ENCODE data around the gene ZP2.
"Not testable (repeated sequence)": the region's sequence is repeated elsewhere in the genome, so short reads cannot be mapped to it uniquely, and the experiment has no call there.

The ZP2 gene

GRCh38 chr16:21214086-21214485 is 2.7 kb upstream of the ZP2 start:
- no peak for DNase-seq

- no peak for DNase-seq
Observed at GRCh38 chr16:21208446-21209230, 2.7 kb downstream of the ZP2 start.

- no peak for DNase-seq
Observed at GRCh38 chr16:21206550-21206949, 4.8 kb downstream of the ZP2 start.

- DNase-seq: no peak
Observed at GRCh38 chr16:21205303-21205702, 6.1 kb downstream of the ZP2 start.

- DNase-seq: no peak
Observed at GRCh38 chr16:21203155-21203797, 8.1 kb downstream of the ZP2 start.

DNA sequence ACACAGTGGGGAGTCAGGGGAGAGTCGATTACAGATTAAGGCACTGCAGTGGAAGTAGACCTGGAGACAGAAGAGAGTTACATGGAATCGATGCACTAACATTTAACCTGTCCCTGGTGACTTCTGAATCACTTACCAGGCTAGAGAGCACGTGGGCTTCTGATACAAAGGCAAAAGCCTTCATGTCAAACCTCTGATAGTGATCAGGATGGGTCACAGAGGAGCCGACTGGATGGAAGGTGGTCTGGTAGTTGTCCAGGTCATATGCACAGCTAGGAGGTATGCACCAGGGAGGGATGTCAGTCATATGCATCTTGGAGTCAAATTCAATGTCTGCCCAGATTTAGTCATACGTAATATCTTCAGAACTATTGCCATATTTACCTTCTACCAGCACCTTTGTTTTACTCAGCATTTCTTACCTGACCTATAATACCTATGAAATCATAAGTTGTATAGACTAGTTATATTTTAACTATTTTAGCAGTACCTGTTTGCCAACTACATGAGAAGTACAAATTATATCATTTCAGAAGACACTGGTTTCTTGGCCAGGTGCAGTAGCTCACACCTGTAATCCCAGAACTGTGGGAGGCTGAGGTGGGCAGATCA is 11.7 kb downstream of the ZP2 start:
- DNase-seq: no peak

DNA sequence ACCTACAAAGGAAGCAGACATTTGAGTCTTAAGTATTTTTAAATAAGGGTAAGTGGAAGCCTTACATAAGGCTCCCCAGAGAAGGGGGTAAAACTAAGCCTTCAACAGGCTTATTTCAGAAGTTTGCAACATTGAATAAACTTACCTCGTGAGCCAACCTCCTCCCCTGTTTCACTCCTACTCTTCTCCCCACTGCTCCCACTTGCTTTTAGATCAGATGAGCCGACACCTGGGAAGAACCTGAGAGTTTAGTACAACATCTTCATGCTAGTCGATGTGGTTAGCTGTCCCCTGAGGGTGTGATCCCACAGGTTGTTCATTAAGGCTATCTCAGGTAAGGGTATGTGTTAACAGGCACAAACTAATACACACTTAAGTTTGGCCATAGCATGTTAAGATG is 13.8 kb downstream of the ZP2 start:
- DNase-seq: no peak

GRCh38 chr16:21197112-21197511 is 14.3 kb downstream of the ZP2 start:
- no peak for DNase-seq

DNA sequence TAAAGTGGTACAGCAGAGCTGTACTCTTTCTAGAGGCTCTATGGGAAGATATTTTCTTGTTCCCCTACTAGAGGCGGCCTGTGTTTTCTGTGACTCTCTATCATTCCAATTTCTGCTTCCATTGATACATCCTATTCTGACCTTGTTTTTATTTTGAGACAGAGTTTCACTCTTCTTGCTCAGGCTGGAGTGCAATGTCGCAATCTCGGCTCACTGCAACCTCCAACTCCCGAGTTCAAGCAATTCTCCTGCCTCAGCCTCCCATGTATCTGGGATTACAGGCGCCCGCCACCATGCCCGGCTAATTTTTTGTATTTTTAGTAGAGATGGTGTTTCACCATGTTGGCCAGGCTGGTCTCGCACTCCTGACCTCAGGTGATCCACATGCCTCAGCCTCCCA is 16.0 kb downstream of the ZP2 start:
- DNase-seq: not testable (repeated sequence)

DNA sequence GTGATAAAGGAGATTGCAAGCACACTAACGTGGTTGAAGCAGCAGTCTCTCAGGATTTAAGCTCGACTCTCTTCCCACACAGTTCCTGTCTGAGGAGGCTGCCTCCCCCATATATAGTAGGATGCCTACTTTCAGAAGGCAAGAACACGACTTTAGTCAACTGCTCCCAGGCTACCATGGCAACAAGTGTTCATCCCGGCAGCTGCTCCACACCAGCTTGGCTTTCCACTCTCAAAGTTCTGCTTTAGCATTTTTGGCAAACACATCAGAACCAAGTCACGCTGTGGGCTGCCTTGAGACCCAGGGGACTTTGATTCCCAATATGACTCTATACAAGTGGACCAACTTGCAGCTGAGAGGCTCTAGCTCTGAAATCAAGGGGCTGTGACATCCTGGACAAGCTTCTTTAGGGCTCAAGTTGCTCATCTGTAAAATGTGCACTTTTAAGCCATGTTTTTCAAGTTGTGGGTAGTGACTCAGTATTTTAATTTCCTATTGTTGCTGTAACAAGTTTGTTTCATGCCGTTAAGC is 16.5 kb downstream of the ZP2 start:
- no peak for DNase-seq

- DNase-seq: no peak
Observed at GRCh38 chr16:21192991-21193390, 18.4 kb downstream of the ZP2 start.

DNA sequence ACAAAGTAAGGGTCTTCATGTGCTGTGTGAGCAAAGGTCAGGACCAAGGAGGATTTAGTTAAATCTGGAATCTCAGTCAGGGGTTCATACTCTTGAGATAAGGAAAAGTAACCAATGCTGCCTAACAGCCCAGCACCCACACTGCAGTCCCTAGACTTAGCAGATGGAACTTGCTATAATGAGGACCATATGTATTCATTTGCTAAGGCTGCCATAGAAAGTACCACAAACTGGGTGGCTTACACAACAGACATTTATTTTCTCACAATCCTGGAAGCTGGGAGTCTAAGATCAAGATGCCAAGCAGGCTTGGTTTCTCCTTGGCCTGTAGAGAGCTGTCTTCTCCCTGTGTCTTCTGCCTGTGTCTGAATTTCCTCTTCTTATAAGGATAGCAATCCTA is 20.8 kb downstream of the ZP2 start:
- DNase-seq: no peak

DNA sequence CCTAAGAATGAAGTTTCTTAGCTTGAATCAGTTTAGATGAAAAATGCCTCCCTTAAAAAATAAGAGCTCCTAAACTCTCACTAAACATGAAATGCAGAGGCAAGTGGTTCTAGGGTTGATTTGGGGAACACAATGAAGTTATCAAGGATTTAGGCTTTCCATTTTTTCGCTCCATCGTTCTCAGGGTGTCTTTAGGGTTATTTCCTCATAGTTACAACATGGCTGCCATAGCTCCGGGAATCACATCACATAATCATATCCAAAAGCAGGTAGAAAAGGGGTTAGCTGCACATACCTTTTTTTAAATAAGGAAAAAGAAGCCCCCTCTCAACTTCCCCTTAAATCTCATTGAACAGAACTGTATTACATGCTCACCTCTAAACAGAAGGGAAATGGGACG is 21.4 kb downstream of the ZP2 start:
- no peak for DNase-seq

- no peak for DNase-seq
Observed at GRCh38 chr16:21189311-21189710, 22.1 kb downstream of the ZP2 start.

GRCh38 chr16:21186326-21186691 is 25.1 kb downstream of the ZP2 start:
- no peak for DNase-seq

DNA sequence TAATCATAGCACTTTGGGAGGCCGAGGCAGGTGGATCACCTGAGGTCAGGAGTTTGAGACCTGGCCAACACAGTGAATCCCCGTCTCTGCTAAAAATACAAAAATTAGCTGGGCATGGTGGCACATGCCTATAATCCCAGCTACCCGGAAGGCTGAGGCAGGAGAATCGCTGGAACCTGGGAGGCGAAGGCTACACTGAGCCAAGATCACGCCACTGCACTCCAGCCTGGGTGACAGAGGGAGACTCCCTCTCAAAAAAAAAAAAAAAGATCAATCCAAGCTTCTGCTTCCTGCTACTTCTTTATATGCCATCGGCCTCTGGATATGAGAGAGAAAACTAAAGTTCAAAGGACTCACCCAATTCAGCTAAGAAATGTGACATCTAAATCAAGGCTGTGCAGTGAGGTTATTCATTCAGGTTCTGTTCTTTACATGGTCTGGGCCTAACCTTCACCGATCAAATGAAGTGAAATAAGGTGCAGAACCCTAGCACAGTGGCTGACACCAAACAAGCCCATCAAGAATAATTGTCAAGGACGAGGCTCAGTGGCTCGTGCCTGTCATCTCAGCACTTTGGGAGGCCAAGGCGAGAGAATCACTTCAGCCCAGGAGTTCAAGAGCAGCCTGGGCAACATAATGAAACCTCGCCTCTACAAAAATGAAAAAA is 25.6 kb downstream of the ZP2 start:
- DNase-seq: no peak

GRCh38 chr16:21184834-21185233 is 26.5 kb downstream of the ZP2 start:
- DNase-seq: peak; percentile 33

DNA sequence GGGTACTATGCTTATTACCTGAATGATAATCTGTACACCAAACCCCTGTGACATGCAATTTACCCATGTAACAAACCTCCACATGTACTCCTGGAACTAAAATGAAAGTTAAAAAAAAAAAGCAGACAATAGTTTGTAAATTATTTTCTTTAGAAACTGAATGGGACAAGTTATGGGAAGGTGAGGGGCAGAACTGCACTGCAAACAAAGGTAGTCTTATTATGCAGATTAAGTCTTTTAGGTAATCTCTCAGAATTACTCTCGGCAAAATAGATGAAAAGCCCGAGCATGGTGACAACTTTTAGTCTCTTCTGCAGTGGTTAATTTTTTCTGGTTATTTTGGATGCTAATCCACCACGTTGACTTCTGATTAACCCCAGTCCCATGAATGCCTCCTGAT is 27.4 kb downstream of the ZP2 start:
- no peak for DNase-seq

- DNase-seq: no peak
Observed at GRCh38 chr16:21179983-21180365, 31.4 kb downstream of the ZP2 start.

DNA sequence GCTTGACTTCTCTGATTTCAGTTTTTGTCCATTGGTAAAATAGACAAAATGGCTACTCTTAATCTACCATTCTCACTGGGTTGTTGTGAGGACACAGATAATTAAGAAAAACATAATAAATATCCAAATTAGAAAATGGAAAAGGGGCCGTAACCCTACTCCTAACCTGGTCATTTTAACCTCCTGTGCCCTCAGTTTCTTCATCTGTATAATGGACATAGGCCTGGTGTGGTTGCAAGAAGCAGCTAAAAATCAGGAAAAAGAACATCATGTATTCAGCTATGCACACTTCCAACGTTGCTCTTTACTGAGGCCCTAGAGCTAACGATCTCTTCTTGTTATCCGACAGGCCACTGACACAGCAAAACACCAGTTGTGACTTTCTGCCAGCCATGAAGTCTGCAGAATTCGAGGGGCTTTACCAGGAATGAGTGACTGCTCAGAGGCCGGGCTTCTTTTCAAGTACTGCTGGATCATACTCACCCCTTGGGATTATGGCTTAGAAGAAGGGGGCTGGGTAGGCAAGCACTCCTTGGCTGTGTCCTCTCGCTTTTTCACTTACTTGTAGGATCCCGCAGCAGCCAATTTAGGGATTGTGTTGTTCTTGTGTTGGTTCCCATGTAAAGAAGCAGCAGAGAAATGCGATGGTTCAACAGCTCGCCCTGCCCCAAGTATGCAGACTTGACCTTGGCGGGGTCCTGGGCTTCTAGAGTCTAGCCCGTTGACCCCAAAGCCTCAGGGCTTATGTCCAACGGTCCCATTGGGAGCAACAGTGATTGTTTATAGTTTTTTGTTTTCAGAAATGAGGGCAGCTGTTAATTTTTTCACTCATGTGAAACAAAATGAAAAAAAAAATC is 32.0 kb downstream of the ZP2 start:
- no peak for DNase-seq

- DNase-seq: no peak
Observed at GRCh38 chr16:21175397-21175796, 36.0 kb downstream of the ZP2 start.

- no peak for DNase-seq
Observed at GRCh38 chr16:21172650-21173049, 38.7 kb downstream of the ZP2 start.

GRCh38 chr16:21170116-21170515 is 41.3 kb downstream of the ZP2 start:
- not testable (repeated sequence) for DNase-seq
